BE2C (cell line): ENCODE measurements around the gene ATP2C2.

ENCODE experiments used
- DNase-seq: peaks from one replicate; pipeline ENCODE4 v3.0.0-alpha.2; 2020
- H3K27me3 ChIP-seq: fragments of 250-450 bp; sonication (Bioruptor Pico); 2 replicates; pipeline ENCODE4 v1.5.1; 2020; ENCODE audit warnings: mild to moderate bottlenecking
- H3K36me3 ChIP-seq: fragments of 250-450 bp; sonication (Bioruptor Pico); 2 replicates; pipeline ENCODE4 v1.5.1; 2020; ENCODE audit warnings: mild to moderate bottlenecking
- H3K4me1 ChIP-seq: fragments of 250-450 bp; sonication (Bioruptor Pico); 2 replicates; pipeline ENCODE4 v1.5.1; 2020
- H3K4me3 ChIP-seq: 2 replicates; pipeline ENCODE4 v1.5.1; 2011; ENCODE audit warnings: low read depth, low read length
- H3K9me3 ChIP-seq: fragments of 250-450 bp; sonication (Bioruptor Pico); 2 replicates; pipeline ENCODE4 v1.5.1; 2020
- CTCF ChIP-seq: IDR thresholded peaks from 2 replicates; pipeline ENCODE4 v1.5.1; 2012; ENCODE audit warnings: mild to moderate bottlenecking, low read depth, low read length

Gene ATP2C2

GRCh38 chr16:84458606-84459532 is 90.5 kb downstream of the ATP2C2 start:
- Histone ChIP-seq H3K4me1 (no peaks in the 10 kb centered on the region), H3K4me3 (no peak overlapping the region), H3K27me3 (no peaks in the 10 kb centered on the region), H3K9me3 (no peaks in the 10 kb centered on the region), H3K36me3 (no peaks in the 10 kb centered on the region)
- DNase-seq: no peak
- TF ChIP-seq CTCF: no peak

- no peaks in the 10 kb centered on the region for H3K27me3 ChIP-seq
Measured at GRCh38 chr16:84459533-84459894, 91.2 kb downstream of the ATP2C2 start.

GRCh38 chr16:84459941-84460405 is 91.6 kb downstream of the ATP2C2 start:
- Histone ChIP-seq H3K9me3 (no peaks in the 10 kb centered on the region), H3K36me3 (no peaks in the 10 kb centered on the region), H3K4me3 (no peak overlapping the region), H3K4me1 (no peaks in the 10 kb centered on the region), H3K27me3 (no peaks in the 10 kb centered on the region)
- no peak for TF ChIP-seq CTCF
- no peak for DNase-seq

More at GRCh38 chr16:84459533-84459894, 91.2 kb downstream of the ATP2C2 start:
- Histone ChIP-seq H3K9me3 (no peaks in the 10 kb centered on the region), H3K4me1 (no peaks in the 10 kb centered on the region), H3K4me3 (no peak overlapping the region), H3K36me3 (no peaks in the 10 kb centered on the region)
- TF ChIP-seq CTCF: no peak
- DNase-seq: no peak

GRCh38 chr16:84460406-84461028 is 92.2 kb downstream of the ATP2C2 start:
- no peaks in the 10 kb centered on the region for H3K27me3 ChIP-seq
- TF ChIP-seq CTCF: no peak
- no peaks in the 10 kb centered on the region for H3K9me3 ChIP-seq
- no peak for DNase-seq
- no peaks in the 10 kb centered on the region for H3K36me3 ChIP-seq
- H3K4me3 ChIP-seq: no peak overlapping the region
- H3K4me1 ChIP-seq: no peaks in the 10 kb centered on the region

- Histone ChIP-seq H3K4me3 (no peak overlapping the region), H3K9me3 (no peaks in the 10 kb centered on the region), H3K36me3 (no peaks in the 10 kb centered on the region), H3K4me1 (no peaks in the 10 kb centered on the region), H3K27me3 (no peaks in the 10 kb centered on the region)
- DNase-seq: no peak
- TF ChIP-seq CTCF: no peak
Measured at GRCh38 chr16:84461029-84461412, 92.7 kb downstream of the ATP2C2 start.
